ENCODE data around the gene UGT1A6.

The UGT1A6 gene

DNA sequence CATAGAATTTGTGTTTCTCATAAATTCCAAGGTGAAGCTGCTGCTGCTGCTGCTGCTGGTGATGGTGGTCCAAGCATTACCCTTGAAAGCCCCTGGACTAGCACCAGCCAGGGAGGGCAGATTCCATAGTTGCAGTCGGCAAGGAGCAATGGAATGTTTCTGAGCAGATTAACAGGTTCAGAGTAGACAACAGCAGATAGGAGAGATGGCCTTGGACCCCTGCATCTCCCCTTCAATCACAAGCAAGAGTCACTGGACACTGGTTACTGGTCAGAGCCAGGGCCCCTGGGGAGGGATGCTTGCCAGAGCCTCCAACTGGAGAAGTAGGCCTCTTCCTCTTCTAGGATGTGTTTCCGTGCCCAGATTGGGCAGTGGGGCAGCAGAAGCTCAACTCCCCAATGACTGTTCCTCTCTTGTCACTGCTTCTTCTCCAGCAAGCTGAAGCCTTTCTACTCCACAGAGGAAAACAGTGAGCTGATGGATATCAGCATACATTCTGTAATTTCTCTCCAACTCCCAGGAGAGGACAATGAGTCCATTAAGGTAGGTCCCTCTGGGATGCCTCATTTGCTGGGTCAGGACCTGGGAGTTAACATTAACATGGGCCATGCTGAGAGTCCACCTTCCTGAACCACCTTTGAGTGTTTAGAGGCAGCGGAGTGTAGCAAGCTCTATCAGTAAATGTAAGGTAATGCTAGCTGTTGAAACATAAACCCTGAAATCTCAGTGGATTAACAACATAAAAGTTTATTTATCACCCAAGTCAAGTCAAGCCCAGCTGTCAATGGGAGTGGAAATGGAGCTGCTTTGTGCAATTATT, 120.8 kb downstream of the UGT1A6 start:
- Histone ChIP-seq H3K36me3 (ENCODE audit: insufficient read depth, low read length) (no peaks in the 10 kb centered on the region; the same call in 1 of the 2 replicates), H3K27ac (ENCODE audit: low read depth, low read length, poor library complexity, severe bottlenecking) (no peak overlapping the region), H3K9ac (ENCODE audit: low read length) (no peak overlapping the region), H3F3A (ENCODE audit: insufficient read depth, low read length) (no peaks in the 10 kb centered on the region), H3K9me2 (ENCODE audit: low read depth, low read length) (no peaks in the 10 kb centered on the region), H3K79me2 (ENCODE audit: insufficient read depth, low read length) (no peaks in the 10 kb centered on the region), H4K20me1 (ENCODE audit: insufficient read depth, low read length) (no peaks in the 10 kb centered on the region), H3K4me1 (ENCODE audit: insufficient read depth, low read length, severe bottlenecking) (no peaks in the 10 kb centered on the region), H3K9me3 (ENCODE audit: low read length) (no peaks in the 10 kb centered on the region), H2AFZ (ENCODE audit: low read length) (no peak overlapping the region), H3K4me2 (ENCODE audit: low read length) (no peak overlapping the region), H3K27me3 (ENCODE audit: insufficient read depth, low read length) (no peaks in the 10 kb centered on the region), H3K4me3 (ENCODE audit: low read depth, low read length, poor library complexity, severe bottlenecking) (no peak overlapping the region)
- no peak for TF ChIP-seq EZH2 (IDR thresholded peaks at IDR 0.05; ENCODE audit: borderline replicate concordance, low read length)
- TF ChIP-seq, protein P1, sequence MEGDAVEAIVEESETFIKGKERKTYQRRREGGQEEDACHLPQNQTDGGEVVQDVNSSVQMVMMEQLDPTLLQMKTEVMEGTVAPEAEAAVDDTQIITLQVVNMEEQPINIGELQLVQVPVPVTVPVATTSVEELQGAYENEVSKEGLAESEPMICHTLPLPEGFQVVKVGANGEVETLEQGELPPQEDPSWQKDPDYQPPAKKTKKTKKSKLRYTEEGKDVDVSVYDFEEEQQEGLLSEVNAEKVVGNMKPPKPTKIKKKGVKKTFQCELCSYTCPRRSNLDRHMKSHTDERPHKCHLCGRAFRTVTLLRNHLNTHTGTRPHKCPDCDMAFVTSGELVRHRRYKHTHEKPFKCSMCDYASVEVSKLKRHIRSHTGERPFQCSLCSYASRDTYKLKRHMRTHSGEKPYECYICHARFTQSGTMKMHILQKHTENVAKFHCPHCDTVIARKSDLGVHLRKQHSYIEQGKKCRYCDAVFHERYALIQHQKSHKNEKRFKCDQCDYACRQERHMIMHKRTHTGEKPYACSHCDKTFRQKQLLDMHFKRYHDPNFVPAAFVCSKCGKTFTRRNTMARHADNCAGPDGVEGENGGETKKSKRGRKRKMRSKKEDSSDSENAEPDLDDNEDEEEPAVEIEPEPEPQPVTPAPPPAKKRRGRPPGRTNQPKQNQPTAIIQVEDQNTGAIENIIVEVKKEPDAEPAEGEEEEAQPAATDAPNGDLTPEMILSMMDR (IDR thresholded peaks at IDR 0.05; ENCODE audit: low read length): no peak

DNA sequence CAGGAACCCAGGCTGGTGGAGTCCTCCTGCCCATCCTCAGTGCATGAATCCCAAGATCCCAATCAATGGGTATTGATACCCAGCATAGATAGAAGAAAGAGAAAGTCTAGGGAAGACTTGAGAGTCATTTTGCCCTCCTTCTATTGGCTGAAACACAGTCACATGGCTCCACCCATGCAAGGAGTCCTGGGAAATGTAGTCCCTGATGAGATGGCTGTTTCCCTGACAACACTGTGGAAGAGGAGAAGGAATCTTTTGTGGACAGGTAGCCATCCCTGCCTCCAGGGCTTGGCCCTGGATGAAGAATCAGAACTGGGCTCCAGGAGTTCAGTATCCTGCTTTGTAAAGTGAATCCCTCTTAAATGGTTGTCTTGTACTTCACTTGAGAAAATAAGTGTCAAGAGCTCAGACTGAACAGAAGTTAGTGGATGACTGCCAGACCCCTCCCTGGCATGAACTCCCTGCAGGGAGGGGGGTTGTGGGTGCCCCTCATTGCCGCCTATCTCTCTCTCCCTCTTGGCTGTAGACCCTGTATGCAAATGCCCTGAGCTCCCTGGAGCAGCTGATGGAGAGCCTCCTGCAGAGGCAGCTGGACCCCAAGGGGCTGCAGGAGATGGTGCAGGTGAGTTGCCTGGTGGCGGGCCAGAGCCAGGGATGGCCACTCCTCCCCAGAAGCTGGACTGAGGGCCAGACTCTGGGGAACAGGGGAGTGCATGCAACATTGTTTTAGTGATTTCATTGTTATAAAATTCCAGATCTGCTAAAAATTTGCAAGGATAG, 121.6 kb downstream of the UGT1A6 start:
- H3K4me3 ChIP-seq (ENCODE audit: low read depth, low read length, poor library complexity, severe bottlenecking): no peak overlapping the region
- no peaks in the 10 kb centered on the region for H3K27me3 ChIP-seq (ENCODE audit: insufficient read depth, low read length)
- H3K9me2 ChIP-seq (ENCODE audit: low read depth, low read length): no peaks in the 10 kb centered on the region
- H3K27ac ChIP-seq (ENCODE audit: low read depth, low read length, poor library complexity, severe bottlenecking): no peak overlapping the region
- no peaks in the 10 kb centered on the region for H3K79me2 ChIP-seq (ENCODE audit: insufficient read depth, low read length)
- no peaks in the 10 kb centered on the region for H3K9me3 ChIP-seq (ENCODE audit: low read length)
- H3K36me3 ChIP-seq (ENCODE audit: insufficient read depth, low read length): no peaks in the 10 kb centered on the region; the same call in 1 of the 2 replicates
- no peaks in the 10 kb centered on the region for H3F3A ChIP-seq (ENCODE audit: insufficient read depth, low read length)
- H3K9ac ChIP-seq (ENCODE audit: low read length): no peak overlapping the region
- H3K4me1 ChIP-seq (ENCODE audit: insufficient read depth, low read length, severe bottlenecking): no peaks in the 10 kb centered on the region
- H4K20me1 ChIP-seq (ENCODE audit: insufficient read depth, low read length): no peaks in the 10 kb centered on the region
- H2AFZ ChIP-seq (ENCODE audit: low read length): no peak overlapping the region
- TF ChIP-seq EZH2 (IDR thresholded peaks at IDR 0.05; ENCODE audit: borderline replicate concordance, low read length): no peak
- TF ChIP-seq, protein P1 (IDR thresholded peaks at IDR 0.05; ENCODE audit: low read length): no peak
- H3K4me2 ChIP-seq (ENCODE audit: low read length): no peak overlapping the region

DNA sequence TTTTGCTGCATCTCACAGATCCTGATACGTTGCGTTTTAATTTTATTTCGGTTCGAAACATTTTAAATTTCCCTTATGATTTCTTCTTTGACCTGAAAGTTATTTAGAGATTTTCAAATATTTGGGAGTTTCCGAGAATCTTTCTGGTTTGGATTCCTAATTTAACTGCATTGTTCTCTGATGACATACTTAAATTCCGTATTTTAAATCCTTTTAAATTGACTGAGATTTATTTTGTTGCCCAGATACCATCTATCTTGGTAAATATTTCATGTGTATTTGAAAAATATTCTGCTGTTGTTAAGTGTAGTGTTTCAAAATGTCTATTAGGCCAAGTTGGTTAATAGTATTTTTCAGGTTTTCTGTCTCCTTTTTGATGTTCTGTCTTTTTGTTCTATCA, 123.2 kb downstream of the UGT1A6 start:
- Histone ChIP-seq H3K4me1 (ENCODE audit: insufficient read depth, low read length, severe bottlenecking) (no peaks in the 10 kb centered on the region), H3K9me3 (ENCODE audit: low read length) (no peaks in the 10 kb centered on the region), H3K36me3 (ENCODE audit: insufficient read depth, low read length) (no peaks in the 10 kb centered on the region), H3K4me3 (ENCODE audit: low read depth, low read length, poor library complexity, severe bottlenecking) (no peak overlapping the region), H3K27me3 (ENCODE audit: insufficient read depth, low read length) (peaks cover 4% of the 10 kb centered on the region; the same call in 1 of the 2 replicates), H3K9me2 (ENCODE audit: low read depth, low read length) (no peaks in the 10 kb centered on the region), H3K4me2 (ENCODE audit: low read length) (no peak overlapping the region), H3K27ac (ENCODE audit: low read depth, low read length, poor library complexity, severe bottlenecking) (no peak overlapping the region), H3K9ac (ENCODE audit: low read length) (no peak overlapping the region), H2AFZ (ENCODE audit: low read length) (no peak overlapping the region), H3K79me2 (ENCODE audit: insufficient read depth, low read length) (no peaks in the 10 kb centered on the region), H3F3A (ENCODE audit: insufficient read depth, low read length) (no peaks in the 10 kb centered on the region), H4K20me1 (ENCODE audit: insufficient read depth, low read length) (no peaks in the 10 kb centered on the region)
- no peak for TF ChIP-seq EZH2 (IDR thresholded peaks at IDR 0.05; ENCODE audit: borderline replicate concordance, low read length)
- TF ChIP-seq, protein P1 (IDR thresholded peaks at IDR 0.05; ENCODE audit: low read length): no peak
